Astrocyte (in vitro differentiated cells and primary cell): Measurements from ENCODE around the gene MADD. TPM values are rescaled to one million over a fixed set of nuclear protein-coding genes. Genes with fewer than 3 reads are reported as not detected.

Experiments
- DNase-seq: peaks from one replicate; pipeline ENCODE4 v3.0.0-alpha.2; 2010; ENCODE audit warnings: low read depth
- FAIRE-seq: peaks from 2 replicates; lab custom pipeline; 2011; peaks lifted over from hg19 to GRCh38; lab: Jason Lieb, UNC
- H2AFZ ChIP-seq: 2 replicates; pipeline ENCODE4 v1.6.0; 2012; ENCODE audit warnings: low read depth, low read length, inconsistent platforms
- H3K27ac ChIP-seq: 2 replicates; pipeline ENCODE4 v1.5.1; 2011; ENCODE audit warnings: low read depth, low read length, inconsistent platforms
- H3K27me3 ChIP-seq: 2 replicates; pipeline ENCODE4 v1.6.0; 2011; ENCODE audit warnings: low read length, inconsistent platforms; ENCODE audit not compliant: insufficient read depth
- H3K36me3 ChIP-seq: 2 replicates; pipeline ENCODE4 v1.5.1; 2011; ENCODE audit warnings: low read length, inconsistent platforms; ENCODE audit not compliant: insufficient read depth
- H3K4me1 ChIP-seq: 2 replicates; pipeline ENCODE4 v1.5.1; 2011; ENCODE audit warnings: low read length, inconsistent platforms; ENCODE audit not compliant: insufficient read depth
- H3K4me2 ChIP-seq: 2 replicates; pipeline ENCODE4 v1.6.0; 2012; ENCODE audit warnings: low read length, inconsistent platforms
- H3K4me3 ChIP-seq: 2 replicates; pipeline ENCODE4 v1.5.1; 2011; ENCODE audit warnings: low read depth, mild to moderate bottlenecking, low read length, inconsistent platforms; ENCODE audit not compliant: insufficient read depth
- H3K79me2 ChIP-seq: 2 replicates; pipeline ENCODE4 v1.6.0; 2012; ENCODE audit warnings: mild to moderate bottlenecking, low read length, inconsistent platforms; ENCODE audit not compliant: insufficient read depth
- H3K9ac ChIP-seq: 2 replicates; pipeline ENCODE4 v1.6.0; 2012; ENCODE audit warnings: mild to moderate bottlenecking, low read length, inconsistent platforms
- H3K9me3 ChIP-seq: 2 replicates; pipeline ENCODE4 v1.5.1; 2012; ENCODE audit warnings: low read depth, mild to moderate bottlenecking, low read length, inconsistent platforms; ENCODE audit not compliant: insufficient read depth
- H4K20me1 ChIP-seq: 2 replicates; pipeline ENCODE4 v1.6.0; 2012; ENCODE audit warnings: low read length, inconsistent platforms; ENCODE audit not compliant: insufficient read depth
- H3K27ac Mint-ChIP-seq: one replicate; pipeline ENCODE4 v1.8.0; 2021; ENCODE audit warnings: mild to moderate bottlenecking, mixed read lengths; ENCODE audit not compliant: unreplicated experiment
- H3K27me3 Mint-ChIP-seq: one replicate; pipeline ENCODE4 v1.8.0; 2021; ENCODE audit warnings: low read depth, mixed read lengths; ENCODE audit not compliant: unreplicated experiment
- H3K36me3 Mint-ChIP-seq: one replicate; pipeline ENCODE4 v1.8.0; 2021; ENCODE audit warnings: low read depth, mixed read lengths; ENCODE audit not compliant: unreplicated experiment
- H3K4me1 Mint-ChIP-seq: one replicate; pipeline ENCODE4 v1.8.0; 2021; ENCODE audit warnings: low read depth, mixed read lengths; ENCODE audit not compliant: unreplicated experiment
- H3K4me3 Mint-ChIP-seq: one replicate; pipeline ENCODE4 v1.8.0; 2021; ENCODE audit warnings: mild to moderate bottlenecking, moderate library complexity, mixed read lengths; ENCODE audit not compliant: unreplicated experiment
- H3K9me3 Mint-ChIP-seq: one replicate; pipeline ENCODE4 v1.8.0; 2021; ENCODE audit warnings: mild to moderate bottlenecking, mixed read lengths; ENCODE audit not compliant: unreplicated experiment
- EZH2 ChIP-seq: IDR thresholded peaks from 2 replicates; pipeline ENCODE4 v1.6.1; 2012; ENCODE audit warnings: mild to moderate bottlenecking, low read length, inconsistent platforms; ENCODE audit not compliant: insufficient read depth
- total RNA-seq: library from RNA; stranded (reverse); gene quantifications from 2 replicates; pipeline ENCODE4 v1.2.1, GENCODE V29; 2021
- TF ChIP-seq, protein P1 (sequence below): IDR thresholded peaks from 2 replicates; pipeline ENCODE4 v1.5.1; 2011; ENCODE audit warnings: low read depth, mild to moderate bottlenecking, inconsistent platforms, low read length, moderate library complexity; ENCODE audit not compliant: insufficient read depth

MADD gene
- total RNA-seq, 1 donor from 2014 or later = 22.9 TPM

DNA sequence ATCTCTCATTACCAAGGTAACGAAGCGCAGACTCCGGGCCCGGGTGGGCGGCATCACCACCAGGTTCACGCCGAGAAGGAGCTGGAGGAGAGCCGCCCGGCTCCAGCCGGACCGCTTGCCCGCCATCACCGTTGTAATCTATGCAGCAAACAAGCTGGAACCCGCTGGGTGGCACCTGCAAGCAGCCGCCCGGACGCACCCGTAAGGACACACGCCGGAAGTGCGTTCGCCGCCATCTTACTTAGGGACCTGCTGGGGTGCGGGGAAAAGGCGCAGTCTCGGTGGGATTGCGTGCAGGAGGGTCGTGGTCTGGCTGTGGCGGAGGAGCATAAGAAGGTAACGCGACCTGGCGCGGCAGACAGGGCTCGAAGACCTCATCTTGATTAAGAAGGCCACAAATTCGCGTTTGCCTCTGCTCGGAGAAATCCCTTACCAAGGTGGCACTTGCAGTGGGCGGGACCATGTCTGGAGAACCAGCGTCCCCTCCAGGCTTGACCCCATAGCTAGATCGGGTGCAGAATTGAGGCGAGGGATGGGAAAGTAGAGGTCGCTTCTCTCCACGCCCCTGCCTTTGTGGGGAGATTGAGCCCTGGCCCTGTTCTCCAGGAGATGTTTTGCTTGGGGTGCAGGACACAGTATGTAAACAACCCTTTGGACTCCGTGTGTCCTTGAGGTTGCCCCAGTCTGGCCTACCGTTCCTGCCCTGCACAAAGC, 21.1 kb upstream of the MADD start, which contains the start of gene ACP2:
Gene ACP2 (minus strand): TSS at position 151 of the 714 bp plus-strand sequence. CDS start 25 bp downstream, at position 126.
- H3K9ac ChIP-seq = peak within 1 kb of the TSS; percentile 92
- H3K4me2 ChIP-seq = peak within 1 kb of the TSS; percentile 98
- peak within 1 kb of the TSS; percentile 92 for H3K4me3 ChIP-seq
- H3K79me2 ChIP-seq = peaks cover 28% of the 10 kb centered on the region
- H3K27ac ChIP-seq = peak within 1 kb of the TSS; percentile 83
- H3K27me3 ChIP-seq = no peaks in the 10 kb centered on the region
- TF ChIP-seq EZH2 = no peak
- DNase-seq = peak; percentile 75
- H3K4me1 Mint-ChIP-seq = peaks cover 13% of the 10 kb centered on the region
- peaks cover 8% of the 10 kb centered on the region for H3K36me3 ChIP-seq
- H3K27me3 Mint-ChIP-seq = no peaks in the 10 kb centered on the region
- peaks cover 10% of the 10 kb centered on the region for H3K36me3 Mint-ChIP-seq
- no peaks in the 10 kb centered on the region for H3K9me3 ChIP-seq
- H3K4me3 Mint-ChIP-seq = peak within 1 kb of the TSS; percentile 100
- H3K9me3 Mint-ChIP-seq = no peaks in the 10 kb centered on the region
- no peaks in the 10 kb centered on the region for H4K20me1 ChIP-seq
- peak within 1 kb of the TSS; percentile 100 for H3K27ac Mint-ChIP-seq
- peak within 1 kb of the TSS; percentile 97 for H2AFZ ChIP-seq
- peaks cover 12% of the 10 kb centered on the region for H3K4me1 ChIP-seq
- FAIRE-seq = no peak

DNA sequence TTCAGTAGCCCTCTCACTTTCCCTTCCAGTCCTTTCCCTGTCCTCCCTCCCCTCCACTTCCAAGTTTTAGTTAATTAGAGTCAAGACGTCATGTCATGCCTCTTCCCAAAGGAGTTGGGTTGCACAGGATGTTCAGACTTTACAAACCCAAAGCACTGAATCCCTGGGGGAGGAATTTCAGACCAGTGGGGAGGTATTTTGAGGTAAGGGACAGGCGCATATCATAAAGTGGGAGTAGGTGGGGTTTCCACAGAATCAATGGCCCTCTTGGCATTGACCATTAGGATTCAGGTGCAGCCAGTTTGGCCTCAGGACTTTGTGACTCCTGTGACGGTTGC, 20.6 kb upstream of the MADD start:
- peak overlapping the region; percentile 92 for H3K9ac ChIP-seq
- peak overlapping the region; percentile 97 for H2AFZ ChIP-seq
- peaks cover 16% of the 10 kb centered on the region for H3K4me1 Mint-ChIP-seq

DNA sequence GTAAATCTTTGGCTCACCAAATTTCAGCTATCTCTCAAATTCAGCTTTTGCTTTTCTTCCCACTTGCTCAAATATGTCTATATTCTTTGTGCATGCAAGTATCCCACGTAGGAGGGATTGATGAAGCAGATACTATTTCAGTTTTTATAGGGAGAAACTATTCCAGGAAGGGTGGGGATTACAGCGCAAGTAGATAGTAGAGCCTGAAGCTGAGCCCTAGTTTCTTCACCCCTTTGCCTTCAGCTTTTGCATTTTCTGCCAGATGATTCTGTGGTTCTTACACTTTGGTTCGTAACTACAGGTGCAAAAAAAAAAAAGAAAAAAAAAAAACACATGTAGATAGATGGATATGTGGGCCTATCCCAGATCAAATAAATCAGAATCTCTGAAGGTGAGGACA, 18.2 kb upstream of the MADD start:
- no peaks in the 10 kb centered on the region for H4K20me1 ChIP-seq
- no peak overlapping the region for H3K4me3 Mint-ChIP-seq
- no peaks in the 10 kb centered on the region for H3K27me3 ChIP-seq

More for the DNA sequence above, 20.6 kb upstream of the MADD start:
- TF ChIP-seq, protein P1, sequence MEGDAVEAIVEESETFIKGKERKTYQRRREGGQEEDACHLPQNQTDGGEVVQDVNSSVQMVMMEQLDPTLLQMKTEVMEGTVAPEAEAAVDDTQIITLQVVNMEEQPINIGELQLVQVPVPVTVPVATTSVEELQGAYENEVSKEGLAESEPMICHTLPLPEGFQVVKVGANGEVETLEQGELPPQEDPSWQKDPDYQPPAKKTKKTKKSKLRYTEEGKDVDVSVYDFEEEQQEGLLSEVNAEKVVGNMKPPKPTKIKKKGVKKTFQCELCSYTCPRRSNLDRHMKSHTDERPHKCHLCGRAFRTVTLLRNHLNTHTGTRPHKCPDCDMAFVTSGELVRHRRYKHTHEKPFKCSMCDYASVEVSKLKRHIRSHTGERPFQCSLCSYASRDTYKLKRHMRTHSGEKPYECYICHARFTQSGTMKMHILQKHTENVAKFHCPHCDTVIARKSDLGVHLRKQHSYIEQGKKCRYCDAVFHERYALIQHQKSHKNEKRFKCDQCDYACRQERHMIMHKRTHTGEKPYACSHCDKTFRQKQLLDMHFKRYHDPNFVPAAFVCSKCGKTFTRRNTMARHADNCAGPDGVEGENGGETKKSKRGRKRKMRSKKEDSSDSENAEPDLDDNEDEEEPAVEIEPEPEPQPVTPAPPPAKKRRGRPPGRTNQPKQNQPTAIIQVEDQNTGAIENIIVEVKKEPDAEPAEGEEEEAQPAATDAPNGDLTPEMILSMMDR = no peak
- no peak for TF ChIP-seq EZH2
- Histone ChIP-seq H3K36me3 (peaks cover 8% of the 10 kb centered on the region), H3K79me2 (peaks cover 28% of the 10 kb centered on the region), H3K4me3 (peak overlapping the region; percentile 92), H3K4me1 (peaks cover 17% of the 10 kb centered on the region), H4K20me1 (no peaks in the 10 kb centered on the region), H3K27me3 (no peaks in the 10 kb centered on the region), H3K27ac (peak overlapping the region; percentile 83), H3K4me2 (peak overlapping the region; percentile 98), H3K9me3 (no peaks in the 10 kb centered on the region)
- no peak for FAIRE-seq
- no peak for DNase-seq
- Mint-ChIP-seq H3K27me3 (no peaks in the 10 kb centered on the region), H3K36me3 (peaks cover 10% of the 10 kb centered on the region), H3K9me3 (no peaks in the 10 kb centered on the region), H3K27ac (peak overlapping the region; percentile 100), H3K4me3 (peak overlapping the region; percentile 100)

More for the DNA sequence above, 18.2 kb upstream of the MADD start:
- H3K9me3 Mint-ChIP-seq = no peaks in the 10 kb centered on the region
- Histone ChIP-seq H3K4me1 (peaks cover 26% of the 10 kb centered on the region), H3K9me3 (no peaks in the 10 kb centered on the region), H3K9ac (no peak overlapping the region), H3K27ac (no peak overlapping the region), H3K79me2 (peaks cover 27% of the 10 kb centered on the region), H3K4me3 (no peak overlapping the region), H3K4me2 (no peak overlapping the region), H2AFZ (no peak overlapping the region), H3K36me3 (no peaks in the 10 kb centered on the region)
- peaks cover 17% of the 10 kb centered on the region for H3K4me1 Mint-ChIP-seq
- DNase-seq (no peak), FAIRE-seq (no peak)
- H3K27me3 Mint-ChIP-seq = no peaks in the 10 kb centered on the region
- H3K27ac Mint-ChIP-seq = no peak overlapping the region
- TF ChIP-seq, protein P1 = no peak
- TF ChIP-seq EZH2 = no peak
- H3K36me3 Mint-ChIP-seq = peaks cover 3% of the 10 kb centered on the region
